Spinal cord (tissue), 10 donors: ENCODE data around the gene POC1A. TPM values are rescaled to one million over a fixed set of nuclear protein-coding genes. Genes with fewer than 3 reads are reported as not detected.

ENCODE experiments used
- DNase-seq, 6 donors: peaks; one replicate each; pipeline versions ENCODE4 v3.0.0 to v3.0.0-alpha.2; 2013 to 2015; ENCODE audit warnings: low spot score in 6 of 6, low read depth in 4 of 6
- H3K27ac ChIP-seq: one replicate; pipeline ENCODE4 v1.5.1; 2013; ENCODE audit warnings: low read depth, low read length, control low read depth
- H3K27me3 ChIP-seq: one replicate; pipeline ENCODE4 v1.6.1; 2013; ENCODE audit warnings: low read length; ENCODE audit not compliant: control insufficient read depth, insufficient read depth
- H3K36me3 ChIP-seq: one replicate; pipeline ENCODE4 v1.6.1; 2013; ENCODE audit warnings: low read length; ENCODE audit not compliant: control insufficient read depth, insufficient read depth
- H3K4me1 ChIP-seq: one replicate; pipeline ENCODE4 v1.6.1; 2013; ENCODE audit warnings: low read length; ENCODE audit not compliant: control insufficient read depth, insufficient read depth
- H3K4me3 ChIP-seq: one replicate; pipeline ENCODE4 v1.5.1; 2013; ENCODE audit warnings: low read depth, low read length, control low read depth
- H3K9me3 ChIP-seq: one replicate; pipeline ENCODE4 v1.6.1; 2013; ENCODE audit warnings: low read length; ENCODE audit not compliant: control insufficient read depth, insufficient read depth
- WGBS: methylation state at CpG from one replicate; pipeline ENCODE4 v1.1.5; 2013; ENCODE audit warnings: missing lambda C conversion rate; ENCODE audit not compliant: insufficient coverage; 5-methylcytosine and 5-hydroxymethylcytosine counted together
- polyA plus RNA-seq, 2 donors: library from polyadenylated mRNA; unstranded; fragments of 120-200 nt; gene quantifications; one replicate each; pipeline ENCODE4 v1.2.1, GENCODE V29; 2013; ENCODE audit not compliant: insufficient read length in 2 of 2
- total RNA-seq, 2 donors: library from RNA; depleted of rRNA in 1 of 2; stranded (reverse); fragments of 120-200 nt in 1 of 2; fragments of >200 nt in 1 of 2; gene quantifications; one replicate each; pipeline versions ENCODE4 v1.2.3 to v1.2.4, GENCODE V29; 2013 to 2014
- donor health status: healthy.

POC1A gene
- total and polyA plus RNA-seq, 4 donors = 3.9 to 8.5 (median 6.2) TPM

DNA sequence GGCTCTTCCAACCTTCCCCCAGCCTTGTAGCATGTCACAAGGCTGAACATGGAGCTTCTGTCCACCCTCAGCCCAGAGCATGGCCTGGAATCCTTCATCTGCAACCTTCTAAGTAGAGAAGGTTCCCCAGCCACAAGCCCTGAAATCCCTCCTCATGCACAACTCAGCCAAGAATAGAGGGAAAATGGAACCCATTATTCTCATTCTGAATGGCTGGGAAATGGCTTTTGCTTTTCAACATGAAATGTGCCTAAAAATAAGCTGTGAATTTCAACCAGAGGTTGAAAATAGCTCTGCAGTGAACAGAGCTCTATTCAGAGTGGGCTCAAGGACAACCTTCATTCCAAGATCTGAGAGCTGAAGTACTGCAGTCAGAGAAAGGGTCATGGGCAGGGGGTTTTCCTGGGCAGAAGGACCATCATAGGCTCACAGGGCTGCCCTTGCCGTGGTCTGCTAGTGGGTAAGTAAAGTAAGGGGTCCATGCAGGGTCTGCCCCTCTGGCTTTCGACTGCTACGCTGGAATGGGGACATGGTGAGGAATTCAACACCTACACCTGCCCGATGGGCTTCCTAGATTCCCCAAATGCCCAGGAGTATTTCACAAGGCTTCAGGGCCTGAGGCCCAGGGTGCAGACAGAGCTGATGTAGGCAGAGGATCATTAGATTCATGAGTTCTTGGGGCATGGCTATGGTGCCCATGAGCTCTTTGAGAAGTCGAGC lies 35.9 kb downstream of the POC1A start:
- Histone ChIP-seq H3K27ac (peak overlapping the region; percentile 61), H3K4me3 (no peak overlapping the region), H3K27me3 (no peaks in the 10 kb centered on the region), H3K4me1 (peaks cover 33% of the 10 kb centered on the region), H3K36me3 (peaks cover 14% of the 10 kb centered on the region), H3K9me3 (no peaks in the 10 kb centered on the region)
- WGBS = 96% methylated on average over 4 of the region's 5 CpGs
- no peak for DNase-seq

DNA sequence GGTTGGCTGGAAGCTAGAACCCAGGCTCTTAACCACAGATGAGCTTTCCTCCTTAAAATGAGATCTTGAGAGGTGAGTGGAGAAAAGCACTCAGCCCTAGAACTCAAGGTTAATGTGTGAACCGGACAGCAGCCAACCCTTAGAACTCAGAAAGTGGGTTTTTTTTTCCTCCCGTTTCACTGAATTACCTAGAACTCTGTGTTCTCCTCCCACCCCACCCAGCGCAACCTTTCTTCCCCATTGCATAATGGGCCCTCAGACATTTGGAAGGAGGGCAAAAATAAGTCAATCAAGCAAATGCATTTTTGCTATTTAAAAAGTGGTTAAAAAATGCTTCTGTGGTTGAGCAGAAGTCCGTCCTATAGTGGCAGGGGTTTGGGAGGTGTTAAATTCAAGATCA lies 36.7 kb downstream of the POC1A start:
- no peak for DNase-seq
- 100% methylated on average over 2 of the region's 4 CpGs for WGBS
- Histone ChIP-seq H3K9me3 (no peaks in the 10 kb centered on the region), H3K36me3 (peaks cover 7% of the 10 kb centered on the region), H3K4me3 (no peak overlapping the region), H3K27me3 (no peaks in the 10 kb centered on the region), H3K27ac (no peak overlapping the region), H3K4me1 (peaks cover 25% of the 10 kb centered on the region)

DNA sequence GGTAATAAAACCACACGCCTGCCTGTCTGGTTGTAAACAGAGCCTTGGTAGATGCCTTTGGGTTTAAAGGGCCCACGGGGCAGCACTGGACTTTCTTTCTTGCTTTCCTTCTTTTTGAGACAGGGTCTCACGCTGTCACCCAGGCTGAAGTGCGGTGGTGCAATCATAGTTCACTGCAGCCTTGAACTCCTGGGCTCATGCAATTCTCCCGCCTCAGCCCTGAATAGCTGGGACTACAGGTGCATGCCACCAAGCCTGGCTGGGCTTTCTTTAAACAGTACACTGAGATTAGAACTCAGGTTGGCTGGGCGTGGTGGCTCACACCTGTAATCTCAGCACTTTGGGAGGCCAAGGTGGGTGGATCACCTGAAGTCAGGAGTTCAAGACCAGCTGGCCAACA lies 42.2 kb downstream of the POC1A start:
- Histone ChIP-seq H3K27ac (no peak overlapping the region), H3K4me1 (peaks cover 19% of the 10 kb centered on the region), H3K36me3 (peaks cover 3% of the 10 kb centered on the region), H3K9me3 (no peaks in the 10 kb centered on the region), H3K27me3 (no peaks in the 10 kb centered on the region), H3K4me3 (no peak overlapping the region)
- DNase-seq = no peak
- 93% methylated on average over 6 of the region's 6 CpGs for WGBS

DNA sequence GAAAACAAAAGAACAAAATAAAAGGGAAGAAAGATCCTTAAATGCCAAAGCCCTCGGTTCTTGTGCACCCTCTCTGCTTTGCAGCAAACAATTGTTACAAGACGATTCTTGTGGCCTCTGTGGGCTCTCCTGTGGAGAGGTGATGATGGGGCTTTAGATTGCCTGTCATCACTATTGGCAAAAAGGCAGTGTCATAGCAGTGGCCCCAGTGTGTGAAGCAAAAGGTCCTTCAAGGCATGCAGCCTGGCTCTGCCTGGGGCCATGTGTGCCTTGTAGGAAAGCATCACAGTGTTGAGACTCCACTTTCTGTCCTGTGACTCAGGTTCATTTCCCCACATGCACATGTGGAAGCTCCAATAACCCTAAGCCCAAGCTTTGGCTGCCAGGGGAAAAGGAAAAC lies 43.7 kb downstream of the POC1A start:
- no peak for DNase-seq
- H3K27ac ChIP-seq = no peak overlapping the region
- 76% methylated on average over 2 of the region's 2 CpGs for WGBS

DNA sequence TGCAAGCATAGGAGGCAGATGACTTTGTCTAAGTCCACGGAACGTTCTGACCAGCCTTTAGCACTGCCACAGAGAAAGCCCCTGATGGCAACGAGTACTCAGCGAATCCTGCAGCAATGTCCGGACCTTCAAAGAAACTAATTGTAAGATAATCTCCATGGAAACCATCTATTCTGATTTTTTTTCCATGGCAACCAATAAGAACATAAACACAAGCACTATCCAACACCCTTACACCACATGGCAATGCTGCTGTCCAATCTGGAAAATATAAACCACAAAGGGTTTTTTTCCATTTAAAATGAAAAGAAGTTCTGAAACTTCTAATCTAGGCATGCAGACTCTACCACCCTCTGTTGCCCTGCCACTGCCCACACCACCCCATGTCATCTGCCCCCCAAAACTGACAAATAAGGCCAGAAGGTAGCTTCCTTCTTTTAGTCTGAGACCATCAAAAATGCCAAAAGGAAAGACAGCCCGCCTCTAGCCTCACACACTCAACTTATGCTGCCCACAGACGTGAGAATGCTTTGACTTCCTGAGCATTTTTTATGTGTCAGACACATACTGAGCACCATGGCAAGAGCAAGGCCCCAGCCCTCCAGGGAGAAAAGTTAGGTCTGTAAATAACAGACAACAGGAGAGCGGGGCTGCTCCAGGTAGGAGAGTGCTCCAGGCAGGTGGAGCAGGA lies 44.5 kb downstream of the POC1A start:
- Histone ChIP-seq H3K27me3 (no peaks in the 10 kb centered on the region), H3K36me3 (peaks cover 3% of the 10 kb centered on the region), H3K27ac (no peak overlapping the region), H3K4me1 (peaks cover 19% of the 10 kb centered on the region), H3K9me3 (no peaks in the 10 kb centered on the region), H3K4me3 (no peak overlapping the region)
- WGBS = 48% methylated on average over 6 of the region's 8 CpGs
- DNase-seq = peak in 2 of 6 donors; percentile 61 to 75

More for the DNA sequence above, 43.7 kb downstream of the POC1A start:
- no peak overlapping the region for H3K4me3 ChIP-seq
- peaks cover 3% of the 10 kb centered on the region for H3K36me3 ChIP-seq
- H3K27me3 ChIP-seq = no peaks in the 10 kb centered on the region
- no peaks in the 10 kb centered on the region for H3K9me3 ChIP-seq
- H3K4me1 ChIP-seq = peaks cover 19% of the 10 kb centered on the region

DNA sequence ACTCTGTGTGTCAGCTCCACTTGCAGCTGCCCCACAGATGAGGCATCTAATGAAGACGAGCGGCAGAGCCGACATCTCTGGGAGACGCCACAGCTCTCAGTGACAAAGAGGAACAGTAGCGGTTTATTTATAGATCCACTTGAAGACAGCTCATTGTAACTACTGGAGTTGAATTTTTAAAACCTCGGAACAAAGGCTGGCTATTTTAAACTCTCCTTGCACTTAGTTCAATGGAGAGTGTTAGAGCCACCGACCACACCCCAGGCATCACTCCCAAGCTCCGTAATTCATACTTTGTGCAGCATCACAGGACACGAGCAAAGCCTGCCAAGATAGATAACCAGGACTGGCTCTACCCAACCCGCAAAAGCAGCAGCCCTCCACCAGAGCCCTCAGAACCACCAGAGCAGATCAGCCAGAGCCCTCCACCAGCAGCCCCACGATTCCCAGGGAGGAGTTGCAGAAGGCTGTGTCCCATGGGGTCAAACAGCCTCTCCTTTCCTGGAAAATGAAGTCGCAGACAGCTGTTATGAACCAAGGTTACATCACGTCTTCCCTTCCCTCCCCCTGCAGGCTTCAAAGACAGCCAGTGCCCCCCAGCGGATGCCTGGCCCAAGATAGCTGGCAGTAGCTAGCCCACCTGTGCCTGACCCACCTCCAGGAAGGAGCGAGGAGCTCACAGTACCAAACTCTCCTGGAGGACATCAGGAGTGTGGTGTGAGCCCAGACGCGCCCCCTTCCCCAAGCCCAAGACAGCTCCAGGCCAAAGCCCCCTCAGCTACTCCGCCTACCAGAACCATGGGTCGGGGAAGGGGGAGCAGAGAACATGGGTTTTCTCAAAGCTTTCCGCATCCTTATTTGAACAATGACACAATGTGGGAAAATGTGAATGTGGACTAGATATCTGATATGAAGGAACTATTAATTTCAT lies 45.7 kb downstream of the POC1A start:
- WGBS = 50% methylated on average over 15 of the region's 20 CpGs
- H3K4me3 ChIP-seq = no peak overlapping the region
- H3K36me3 ChIP-seq = peaks cover 3% of the 10 kb centered on the region
- no peaks in the 10 kb centered on the region for H3K9me3 ChIP-seq
- peaks cover 19% of the 10 kb centered on the region for H3K4me1 ChIP-seq
- DNase-seq = peak in 2 of 6 donors; percentile 57 to 61
- H3K27me3 ChIP-seq = no peaks in the 10 kb centered on the region
- peak overlapping the region; percentile 40 for H3K27ac ChIP-seq

DNA sequence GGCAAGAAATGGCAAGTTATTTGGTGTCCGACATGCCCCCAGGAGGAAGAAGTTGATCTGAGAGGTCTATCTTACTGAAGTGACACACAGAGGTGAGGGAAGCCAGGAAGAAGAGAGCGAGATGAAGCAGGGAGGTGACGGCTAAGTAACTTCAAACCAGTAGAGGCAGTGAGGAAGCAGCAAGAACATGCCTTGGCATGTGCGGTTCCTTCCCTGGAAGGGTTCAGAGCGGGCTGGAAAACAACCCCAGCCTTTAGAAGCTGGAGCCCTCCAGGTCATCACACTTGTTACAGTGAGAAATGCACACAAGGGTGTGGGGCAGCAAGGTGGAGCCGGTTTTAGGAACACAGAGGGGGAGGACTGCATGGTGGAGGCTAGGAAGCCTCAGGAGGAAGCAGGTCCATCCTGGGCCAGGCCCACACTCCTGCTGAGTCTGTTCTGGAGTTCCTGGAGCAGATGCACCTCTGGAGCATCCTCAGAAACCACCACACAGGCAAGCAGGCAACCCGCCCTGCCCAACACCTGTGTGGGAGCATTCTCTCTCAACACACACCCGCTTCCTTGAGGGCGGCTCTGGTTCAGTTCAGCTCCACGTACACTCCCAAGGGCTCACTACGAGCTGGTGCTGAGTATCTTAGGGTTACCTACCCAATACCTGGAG lies 47.1 kb downstream of the POC1A start:
- WGBS = 95% methylated on average over 10 of the region's 11 CpGs
- H3K27me3 ChIP-seq = no peaks in the 10 kb centered on the region
- peaks cover 3% of the 10 kb centered on the region for H3K36me3 ChIP-seq
- H3K4me1 ChIP-seq = peaks cover 19% of the 10 kb centered on the region
- H3K4me3 ChIP-seq = no peak overlapping the region
- no peak for DNase-seq
- no peaks in the 10 kb centered on the region for H3K9me3 ChIP-seq
- H3K27ac ChIP-seq = no peak overlapping the region

DNA sequence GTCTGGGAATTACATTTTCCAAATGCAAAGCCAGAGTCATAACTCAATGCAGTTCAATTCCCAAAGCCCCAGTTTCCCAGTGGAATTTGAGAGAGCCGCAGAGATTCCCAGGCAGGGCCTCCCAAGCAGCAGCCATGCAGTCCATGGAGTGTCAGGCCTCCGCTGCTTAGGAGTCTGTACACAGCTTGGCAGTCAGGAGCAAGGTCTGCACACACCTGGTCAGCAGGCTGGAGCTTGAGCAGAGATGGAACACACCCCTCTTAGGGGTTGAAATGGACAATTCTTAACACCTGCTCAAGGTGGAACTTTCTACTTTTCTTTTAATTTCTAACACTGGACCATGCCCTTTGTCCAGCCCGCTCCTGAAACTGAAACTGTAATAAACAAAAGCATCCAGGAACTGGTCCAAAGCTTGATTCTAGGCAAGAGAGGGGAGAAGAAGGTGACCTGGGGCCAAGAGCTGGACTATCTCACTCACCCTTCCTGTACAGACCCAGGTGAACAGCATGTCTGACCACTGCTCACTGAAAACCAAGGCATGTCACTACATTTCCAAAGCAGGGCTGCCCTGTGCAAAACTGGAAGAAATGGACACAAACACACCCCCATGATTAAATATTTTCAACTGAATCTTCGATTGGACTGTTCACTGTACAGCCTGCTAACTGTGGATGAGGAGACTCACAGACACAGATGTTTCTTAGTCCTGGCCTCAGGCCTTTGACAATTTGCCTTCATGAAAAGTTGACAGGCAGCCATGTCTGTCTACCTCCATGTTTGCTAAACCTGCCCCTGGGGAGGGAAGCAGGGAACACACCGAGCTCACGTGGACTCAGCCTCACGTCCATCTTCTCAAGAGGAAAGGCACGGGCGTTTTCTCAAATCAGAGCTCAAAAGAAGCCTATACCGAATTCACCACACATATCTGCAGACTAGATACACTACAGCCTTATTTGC lies 49.3 kb downstream of the POC1A start:
- no peak overlapping the region for H3K4me3 ChIP-seq
- H3K36me3 ChIP-seq = peaks cover 3% of the 10 kb centered on the region
- H3K4me1 ChIP-seq = peaks cover 16% of the 10 kb centered on the region
- no peaks in the 10 kb centered on the region for H3K9me3 ChIP-seq
- no peak overlapping the region for H3K27ac ChIP-seq
- no peaks in the 10 kb centered on the region for H3K27me3 ChIP-seq
- WGBS = 97% methylated on average over 9 of the region's 10 CpGs
- no peak for DNase-seq
